Suprapubic skin (tissue), 4 donors: ENCODE measurements around the gene GATAD2B.

Experiments used
- EP300 ChIP-seq: sonication (generic); formaldehyde crosslinking; IDR thresholded peaks from one replicate; pipeline ENCODE4 v1.6.1; 2017; ENCODE audit warnings: antibody characterized with exemption
- POLR2AphosphoS5 ChIP-seq, 3 donors: sonication (generic); formaldehyde crosslinking; IDR thresholded peaks; one replicate each; pipeline ENCODE4 v1.6.1; 2017; ENCODE audit warnings: antibody characterized with exemption in 3 of 3
- TF ChIP-seq, protein P1 (sequence below), 2 donors: fragments of 200-600 bp in 1 of 2; fragments of 450-650 bp in 1 of 2; sonication (generic) in 1 of 2; IDR thresholded peaks; one replicate each; pipeline ENCODE4 v1.5.1; 2016 to 2019; ENCODE audit warnings: antibody characterized with exemption in 2 of 2, mild to moderate bottlenecking in 1 of 2, moderate library complexity in 1 of 2

DNA sequence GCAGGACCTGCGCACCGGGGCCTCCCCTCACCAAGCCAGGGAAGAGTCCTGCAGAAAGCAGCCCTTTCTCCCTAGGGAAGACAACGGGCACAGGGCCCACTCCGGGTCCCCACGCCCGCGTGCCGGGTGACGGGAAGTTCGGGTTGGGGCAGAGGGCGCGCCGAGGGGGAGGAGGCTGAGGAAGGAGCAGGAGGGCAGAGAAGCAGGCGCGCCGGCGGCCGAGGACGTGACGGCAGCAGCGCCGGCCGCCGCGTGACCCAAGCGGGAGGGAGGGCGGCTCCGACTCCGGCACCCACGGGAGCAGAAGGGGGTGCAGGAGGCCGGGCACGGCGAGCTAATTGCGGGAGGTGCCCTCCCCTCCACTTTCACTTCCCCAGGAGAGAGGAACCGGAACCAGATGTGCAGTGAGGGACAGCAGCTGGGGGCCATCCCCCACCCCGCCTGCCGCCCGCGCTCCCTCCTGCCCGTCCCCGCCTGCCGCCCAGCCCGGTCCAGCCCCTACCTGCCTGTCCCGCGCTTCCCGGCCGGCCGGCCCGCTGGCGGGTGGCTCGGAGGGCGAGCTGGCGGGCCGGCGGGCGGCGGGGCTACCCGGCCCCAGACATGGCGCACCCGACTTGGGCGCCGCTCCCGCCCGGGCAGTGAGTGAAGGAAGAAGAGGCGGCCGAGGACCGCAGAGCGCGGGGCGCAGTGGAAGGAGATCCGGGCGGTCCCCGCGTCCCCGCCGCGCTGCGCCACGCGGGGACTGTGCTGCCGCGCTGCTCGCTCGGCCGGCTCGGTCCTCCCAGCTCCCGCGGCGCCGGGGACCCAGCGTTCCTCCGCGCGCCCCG lies 23.2 kb upstream of the GATAD2B start:
- TF ChIP-seq, protein P1, sequence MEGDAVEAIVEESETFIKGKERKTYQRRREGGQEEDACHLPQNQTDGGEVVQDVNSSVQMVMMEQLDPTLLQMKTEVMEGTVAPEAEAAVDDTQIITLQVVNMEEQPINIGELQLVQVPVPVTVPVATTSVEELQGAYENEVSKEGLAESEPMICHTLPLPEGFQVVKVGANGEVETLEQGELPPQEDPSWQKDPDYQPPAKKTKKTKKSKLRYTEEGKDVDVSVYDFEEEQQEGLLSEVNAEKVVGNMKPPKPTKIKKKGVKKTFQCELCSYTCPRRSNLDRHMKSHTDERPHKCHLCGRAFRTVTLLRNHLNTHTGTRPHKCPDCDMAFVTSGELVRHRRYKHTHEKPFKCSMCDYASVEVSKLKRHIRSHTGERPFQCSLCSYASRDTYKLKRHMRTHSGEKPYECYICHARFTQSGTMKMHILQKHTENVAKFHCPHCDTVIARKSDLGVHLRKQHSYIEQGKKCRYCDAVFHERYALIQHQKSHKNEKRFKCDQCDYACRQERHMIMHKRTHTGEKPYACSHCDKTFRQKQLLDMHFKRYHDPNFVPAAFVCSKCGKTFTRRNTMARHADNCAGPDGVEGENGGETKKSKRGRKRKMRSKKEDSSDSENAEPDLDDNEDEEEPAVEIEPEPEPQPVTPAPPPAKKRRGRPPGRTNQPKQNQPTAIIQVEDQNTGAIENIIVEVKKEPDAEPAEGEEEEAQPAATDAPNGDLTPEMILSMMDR (IDR thresholded peaks at IDR 0.05) = no peak
- TF ChIP-seq EP300 (no peak), POLR2AphosphoS5 (IDR thresholded peaks at IDR 0.05) (peak in 2 of 3 donors; percentile 66 to 68)
